A549 treated with Mapracorat at 1 μM for 4 hours (cell line): ENCODE measurements around the gene LGSN. TPM values are rescaled to one million over a fixed set of nuclear protein-coding genes. Genes with fewer than 3 reads are reported as not detected.

ENCODE experiments used
- total RNA-seq: library from RNA; stranded (reverse); fragments of 200-300 nt; extraction: Qiagen RNA extraction; gene quantifications from 5 replicates; pipeline ENCODE4 v1.2.3, GENCODE V29; 2022

The LGSN gene
- 2.0 to 3.0 TPM (median 2.2 TPM) in 5 replicates for total RNA-seq

GRCh38 chr6:63319939-63320338, at the start of gene LGSN:
TSS of gene LGSN (minus strand) at chr6:63319983. CDS start at chr6:63319943, 40 bp downstream.

Other genes with a start within 250 kb of the LGSN start
- 1.5 to 2.4 TPM (median 2.0 TPM) in 5 replicates for gene FKBP1C, start 108.5 kb downstream of the LGSN start, total RNA-seq